GM20000 (cell line): ENCODE results near the gene SNRPA.

Source experiments
- DNase-seq: peaks from one replicate; pipeline ENCODE4 v3.0.0; 2012; ENCODE audit warnings: low spot score
- CTCF ChIP-seq: IDR thresholded peaks from 2 replicates; pipeline ENCODE4 v1.5.1; 2012; ENCODE audit warnings: mild to moderate bottlenecking, control low read depth; ENCODE audit errors: extremely low read depth, missing control alignments

SNRPA gene

GRCh38 chr19:40785526-40785925, 34.5 kb downstream of the SNRPA start:
- DNase-seq: no peak
- no peak for TF ChIP-seq CTCF

- no peak for TF ChIP-seq CTCF
- no peak for DNase-seq
Measured at GRCh38 chr19:40786060-40787037, 35.3 kb downstream of the SNRPA start.

GRCh38 chr19:40791349-40791748, 40.3 kb downstream of the SNRPA start:
- TF ChIP-seq CTCF: no peak
- no peak for DNase-seq

GRCh38 chr19:40791996-40792395, 41.0 kb downstream of the SNRPA start:
- TF ChIP-seq CTCF: no peak

GRCh38 chr19:40797166-40797962, 46.4 kb downstream of the SNRPA start:
- DNase-seq: no peak
- TF ChIP-seq CTCF: no peak

More at GRCh38 chr19:40791996-40792395, 41.0 kb downstream of the SNRPA start:
- DNase-seq: no peak

GRCh38 chr19:40797963-40798682, 47.1 kb downstream of the SNRPA start:
- peak; percentile 79 for DNase-seq
- no peak for TF ChIP-seq CTCF
